RCC 7860 (cell line): ENCODE measurements around the gene ENPEP.
"Not testable (repeated sequence)": the region's sequence is repeated elsewhere in the genome, so short reads cannot be mapped to it uniquely, and the experiment has no call there.

Experiments
- DNase-seq: peaks from one replicate; pipeline ENCODE4 v3.0.0-alpha.2; 2015; ENCODE audit warnings: low spot score
- FAIRE-seq: peaks from 2 replicates; lab custom pipeline; 2012; peaks lifted over from hg19 to GRCh38; lab: Jason Lieb, UNC

ENPEP gene

GRCh38 chr4:110484767-110485166, 8.8 kb downstream of the ENPEP start:
- peak; percentile 88 for DNase-seq
- peak; percentile 94 for FAIRE-seq

GRCh38 chr4:110485452-110485851, 9.5 kb downstream of the ENPEP start:
- DNase-seq (no peak), FAIRE-seq (peak; percentile 45)

GRCh38 chr4:110486256-110486655, 10.3 kb downstream of the ENPEP start:
- FAIRE-seq, result no peak
- DNase-seq, result no peak

- FAIRE-seq, DNase-seq: not testable (repeated sequence)
Observed at GRCh38 chr4:110486850-110487249, 10.9 kb downstream of the ENPEP start.

- DNase-seq, result peak; percentile 26
Observed at GRCh38 chr4:110487873-110488272, 11.9 kb downstream of the ENPEP start.

GRCh38 chr4:110489901-110490508, 14.1 kb downstream of the ENPEP start:
- DNase-seq (no peak), FAIRE-seq (no peak)

More at GRCh38 chr4:110487873-110488272, 11.9 kb downstream of the ENPEP start:
- peak; percentile 82 for FAIRE-seq

GRCh38 chr4:110492522-110492921, 16.6 kb downstream of the ENPEP start:
- DNase-seq (no peak), FAIRE-seq (no peak)

- no peak for FAIRE-seq
- no peak for DNase-seq
Observed at GRCh38 chr4:110493520-110493919, 17.6 kb downstream of the ENPEP start.

GRCh38 chr4:110498420-110498819, 22.5 kb downstream of the ENPEP start:
- FAIRE-seq (no peak), DNase-seq (no peak)

GRCh38 chr4:110499126-110499525, 23.2 kb downstream of the ENPEP start:
- FAIRE-seq, result no peak
- no peak for DNase-seq

- FAIRE-seq (peak; percentile 43), DNase-seq (no peak)
Observed at GRCh38 chr4:110501826-110502225, 25.9 kb downstream of the ENPEP start.

GRCh38 chr4:110503270-110504083, 27.5 kb downstream of the ENPEP start:
- FAIRE-seq (no peak), DNase-seq (no peak)

GRCh38 chr4:110504084-110504435, 28.1 kb downstream of the ENPEP start:
- no peak for FAIRE-seq
- no peak for DNase-seq

GRCh38 chr4:110505440-110505839, 29.5 kb downstream of the ENPEP start:
- FAIRE-seq (no peak), DNase-seq (no peak)

GRCh38 chr4:110508827-110509710, 33.1 kb downstream of the ENPEP start:
- DNase-seq (peak; percentile 41), FAIRE-seq (peak; percentile 60)

- FAIRE-seq (no peak), DNase-seq (no peak)
Observed at GRCh38 chr4:110510277-110510676, 34.3 kb downstream of the ENPEP start.

GRCh38 chr4:110510955-110511544, 35.1 kb downstream of the ENPEP start:
- DNase-seq (peak; percentile 35), FAIRE-seq (peak; percentile 77)

- no peak for FAIRE-seq
Observed at GRCh38 chr4:110512901-110513300, 36.9 kb downstream of the ENPEP start.

GRCh38 chr4:110514889-110515479, 39.0 kb downstream of the ENPEP start:
- DNase-seq, result peak; percentile 20

More at GRCh38 chr4:110512901-110513300, 36.9 kb downstream of the ENPEP start:
- DNase-seq, result no peak

GRCh38 chr4:110515676-110516075, 39.7 kb downstream of the ENPEP start:
- DNase-seq, result no peak

More at GRCh38 chr4:110514889-110515479, 39.0 kb downstream of the ENPEP start:
- peak; percentile 81 for FAIRE-seq

More at GRCh38 chr4:110515676-110516075, 39.7 kb downstream of the ENPEP start:
- no peak for FAIRE-seq
